GM18909 (cell line): ENCODE data around the gene JAKMIP2.

Experiments
- ATAC-seq: cut with Tn5 transposase; IDR thresholded peaks from one replicate; pipeline ENCODE4 v1.9.1; 2021; ENCODE audit warnings: mild to moderate bottlenecking; ENCODE audit not compliant: unreplicated experiment, poor library complexity

Gene JAKMIP2

DNA sequence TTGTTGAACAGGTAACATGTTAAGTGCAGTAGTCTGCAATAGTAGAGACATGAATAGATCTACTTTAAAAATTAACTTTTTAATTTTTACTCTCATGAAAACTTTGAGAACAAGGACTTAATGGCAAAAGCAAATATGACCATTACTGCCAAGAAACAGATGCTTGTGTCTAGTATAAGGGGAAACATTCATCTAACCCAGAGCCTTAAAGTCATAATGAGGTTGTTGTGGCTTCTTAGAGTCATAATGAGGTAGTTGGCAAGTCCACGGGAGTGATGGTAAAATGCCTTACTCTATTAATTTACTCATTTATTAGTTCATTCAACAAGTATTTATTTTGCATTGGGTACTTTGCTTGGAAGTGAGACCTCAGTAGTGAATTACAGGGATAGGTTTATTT lies 71.5 kb downstream of the JAKMIP2 start:
- ATAC-seq, result no peak

DNA sequence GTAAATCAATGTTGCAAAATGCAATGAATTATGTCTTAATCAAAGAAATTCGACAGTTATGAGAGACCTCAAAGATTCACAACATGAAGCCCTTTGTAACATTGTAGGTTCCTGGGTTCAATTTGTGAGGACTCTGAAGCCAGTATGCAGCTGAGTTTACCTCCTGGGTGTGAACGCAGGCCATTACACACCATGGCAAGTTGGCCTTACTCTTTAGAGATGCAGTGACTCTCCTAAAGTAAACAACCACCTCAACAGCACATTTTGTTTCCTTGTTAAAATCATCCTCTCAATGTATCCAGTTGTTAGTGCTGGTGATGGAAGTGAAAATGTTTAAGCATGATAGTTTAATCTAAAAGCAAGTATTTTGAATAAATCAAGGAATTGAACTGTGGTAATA lies 73.8 kb downstream of the JAKMIP2 start:
- no peak for ATAC-seq

DNA sequence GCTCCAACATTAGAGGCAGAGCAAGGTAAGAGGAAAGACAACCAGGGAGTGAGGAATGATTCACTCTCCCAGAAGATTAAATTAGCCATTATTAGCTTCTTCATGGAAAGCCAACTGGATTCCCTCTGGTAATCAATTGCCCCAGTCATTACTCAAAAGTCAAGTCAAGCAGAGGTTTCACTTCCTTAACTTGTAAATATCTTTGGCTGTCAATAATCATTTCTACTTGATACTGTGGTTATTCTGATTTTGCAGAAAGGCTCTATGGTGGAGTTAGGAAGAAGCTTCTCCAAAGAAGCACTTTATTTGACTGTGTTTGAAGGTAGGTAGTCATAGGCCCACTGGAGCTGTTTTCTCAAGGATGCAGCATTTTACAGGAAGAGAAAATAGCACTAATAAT lies 78.0 kb downstream of the JAKMIP2 start:
- no peak for ATAC-seq

DNA sequence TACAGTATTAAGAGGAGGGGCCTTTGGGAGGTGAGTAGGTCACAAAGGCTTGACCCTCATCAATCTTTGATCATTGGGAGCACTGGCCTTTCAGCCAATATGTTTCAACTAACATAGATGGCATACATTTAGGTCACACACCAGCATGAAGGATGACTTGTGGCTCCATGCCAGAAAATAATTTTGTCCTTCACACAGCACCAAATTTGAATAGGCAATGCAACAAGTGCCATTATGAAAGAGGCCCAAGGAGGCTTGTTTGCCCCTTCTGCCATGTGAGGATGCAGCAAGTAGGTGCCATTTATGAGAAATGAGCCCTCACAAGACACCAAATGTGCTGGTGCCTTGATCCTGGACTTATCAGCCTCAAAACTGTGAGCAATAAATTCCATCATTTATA lies 81.1 kb downstream of the JAKMIP2 start:
- ATAC-seq, result no peak

DNA sequence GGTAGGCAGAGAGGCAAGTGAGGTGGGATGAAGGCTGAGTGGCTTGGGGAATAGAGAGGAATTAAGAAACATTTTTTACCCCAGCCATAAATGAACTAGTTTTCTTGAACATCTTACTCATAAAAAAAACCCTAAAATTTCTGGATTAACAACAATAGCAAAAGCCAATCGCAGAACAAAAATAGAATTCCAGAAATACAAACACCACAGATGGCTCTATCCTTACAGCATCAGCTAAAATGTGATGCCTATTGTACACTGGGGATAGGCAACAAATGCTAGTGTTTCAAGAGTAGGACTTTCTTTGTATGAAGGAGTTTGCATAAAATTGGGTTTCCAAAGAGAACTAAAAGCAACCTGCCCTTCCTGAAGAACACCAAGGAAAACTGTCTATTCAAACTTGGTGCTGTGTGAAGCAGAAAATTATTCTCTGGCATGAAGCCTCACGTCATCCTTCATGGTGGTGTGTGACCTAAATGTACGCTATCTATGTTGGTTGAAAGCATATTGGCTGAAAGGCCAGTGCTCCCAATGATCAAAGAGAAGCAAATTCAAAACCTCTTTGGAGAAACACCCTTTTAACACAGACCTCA lies 82.9 kb downstream of the JAKMIP2 start:
- no peak for ATAC-seq

DNA sequence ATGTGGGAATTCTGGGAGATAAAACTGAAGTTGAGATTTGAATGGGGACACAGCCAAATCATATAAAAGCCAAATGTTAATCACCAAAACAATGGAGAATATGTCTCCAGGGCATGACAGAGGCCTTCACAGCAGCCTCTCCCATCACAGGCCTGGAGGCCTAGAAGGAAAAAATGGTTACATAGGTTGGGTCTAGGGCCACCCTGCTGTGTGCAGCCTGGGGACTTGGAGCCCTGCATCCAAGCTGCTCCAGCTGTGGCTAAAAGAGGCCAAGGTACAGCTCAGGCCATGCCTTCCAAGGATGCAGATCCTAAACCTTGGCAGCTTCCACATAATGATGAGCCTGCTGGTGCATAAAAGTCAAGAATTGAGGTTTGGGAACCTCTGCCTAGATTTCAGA lies 85.1 kb downstream of the JAKMIP2 start:
- ATAC-seq, result no peak

DNA sequence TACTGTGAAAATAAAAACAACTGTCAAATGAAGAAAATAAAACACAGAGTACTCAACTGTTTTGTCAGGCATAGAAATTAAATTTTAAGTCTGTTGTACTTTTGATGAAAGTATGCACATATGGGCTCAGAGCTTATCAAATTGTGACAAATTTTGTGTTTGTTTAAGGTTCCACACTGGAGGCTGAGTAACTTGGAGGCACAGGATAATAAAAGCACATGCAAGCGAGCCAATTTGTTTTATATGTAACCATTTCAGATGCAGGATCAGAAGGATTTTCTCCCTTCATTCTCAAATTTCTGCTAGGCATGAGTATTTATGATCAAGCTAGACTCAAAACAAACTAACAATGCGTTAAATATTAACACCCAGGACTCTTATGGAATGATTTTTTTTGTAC lies 87.8 kb downstream of the JAKMIP2 start:
- no peak for ATAC-seq

DNA sequence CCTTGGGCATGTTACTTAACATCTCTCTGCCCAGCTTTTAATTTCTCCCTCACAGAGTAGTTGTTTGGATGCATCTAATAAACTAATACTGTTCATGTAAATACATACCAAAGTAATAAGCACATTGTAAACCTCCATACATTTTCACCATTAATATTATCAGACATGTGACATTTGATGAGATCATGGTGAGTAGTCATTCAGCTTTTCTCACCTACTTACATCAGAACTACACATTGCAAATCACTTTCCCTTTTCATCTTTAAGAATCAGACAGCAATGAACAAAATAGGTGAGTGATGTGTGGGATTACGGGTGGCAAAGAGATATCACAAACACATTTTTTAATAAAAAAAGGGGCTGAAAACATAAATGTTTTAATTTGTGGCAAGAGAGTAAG lies 89.3 kb downstream of the JAKMIP2 start:
- ATAC-seq, result no peak

DNA sequence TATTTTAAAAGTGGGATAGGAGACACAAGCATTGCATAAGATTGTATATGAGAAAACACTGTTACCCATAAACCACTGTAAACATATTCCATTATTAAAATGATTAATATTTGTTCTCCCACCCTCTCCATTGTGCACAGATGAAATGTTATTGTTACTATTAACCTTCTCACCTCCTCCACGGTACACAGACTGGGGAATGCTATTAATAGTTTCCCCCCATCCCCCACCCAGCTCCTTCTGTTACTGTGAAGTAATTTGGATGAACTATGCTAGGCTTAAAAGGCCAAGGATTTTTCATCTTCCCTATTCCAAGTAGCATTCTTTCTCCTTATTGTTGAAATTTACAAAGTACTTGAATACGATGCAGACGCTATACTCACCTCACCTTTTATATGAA lies 91.4 kb downstream of the JAKMIP2 start:
- ATAC-seq, result no peak

DNA sequence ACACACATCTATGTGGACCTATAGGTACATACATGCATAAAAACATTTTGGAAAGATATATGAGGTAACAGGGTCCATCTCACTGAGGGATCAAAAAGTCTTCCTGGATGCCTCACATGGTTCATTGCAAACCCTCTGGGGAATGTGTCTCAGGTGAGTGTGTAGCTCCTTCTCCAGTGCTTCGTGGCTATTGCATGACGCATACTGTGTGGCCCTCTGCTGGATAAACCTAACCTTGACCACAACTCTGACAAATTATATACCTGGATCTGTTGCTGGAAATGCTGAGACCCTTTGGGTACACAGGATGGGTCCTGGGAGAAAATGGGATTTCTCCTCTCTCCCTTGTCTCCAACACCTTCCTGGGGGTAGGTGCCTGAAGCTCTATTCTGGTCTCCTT lies 91.9 kb downstream of the JAKMIP2 start:
- ATAC-seq, result no peak

DNA sequence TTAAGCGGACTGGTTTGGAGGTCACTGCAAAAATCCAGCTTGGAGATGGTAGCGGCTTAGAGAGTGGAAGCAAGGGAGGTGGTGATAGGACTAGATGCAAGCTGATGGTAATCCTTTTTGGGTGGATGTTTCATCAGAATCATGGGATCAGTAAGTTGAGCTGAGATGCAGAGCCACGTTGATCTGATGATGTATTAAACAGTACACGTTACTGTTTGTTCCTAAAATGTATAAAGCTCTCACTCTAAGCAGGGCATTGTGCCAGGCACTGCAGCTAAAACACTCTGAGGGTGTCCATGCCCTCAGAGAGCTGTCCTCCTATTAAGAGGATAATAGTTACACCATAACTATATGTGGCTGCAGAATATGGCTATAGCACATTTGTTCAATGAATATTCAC lies 93.1 kb downstream of the JAKMIP2 start:
- ATAC-seq, result no peak

DNA sequence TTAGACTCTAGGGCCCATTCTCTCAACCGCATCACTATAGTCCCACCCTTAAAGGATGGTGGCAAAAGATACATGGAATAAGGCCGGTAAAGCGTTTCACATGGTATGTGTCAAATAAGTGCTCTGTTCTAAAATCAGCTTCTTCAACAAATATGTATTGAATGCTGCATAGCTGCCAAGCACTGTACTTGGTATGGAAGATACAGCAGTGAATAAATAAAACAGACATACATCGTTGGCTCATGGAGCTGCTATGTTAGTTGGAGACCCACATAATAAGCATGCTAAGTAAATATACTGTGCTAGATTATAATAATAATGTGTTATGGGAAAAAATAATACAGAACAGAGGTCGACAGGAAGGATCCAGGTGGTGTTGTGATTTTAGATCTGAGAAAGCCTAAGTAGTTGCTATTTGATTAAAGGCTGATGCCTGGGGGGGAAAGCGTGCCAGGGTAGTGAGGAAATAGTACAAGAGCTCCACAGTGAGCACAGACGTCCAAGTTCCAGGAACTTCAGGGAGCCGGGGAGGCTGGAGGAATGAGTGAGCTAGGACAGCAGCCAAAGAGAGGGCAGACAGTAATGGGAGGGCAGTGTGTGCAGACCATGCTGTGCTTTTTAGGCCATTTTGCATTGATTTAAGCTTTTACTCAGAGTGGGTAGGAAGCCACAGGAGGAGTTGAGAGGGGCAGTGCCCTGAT lies 93.7 kb downstream of the JAKMIP2 start:
- ATAC-seq, result no peak

DNA sequence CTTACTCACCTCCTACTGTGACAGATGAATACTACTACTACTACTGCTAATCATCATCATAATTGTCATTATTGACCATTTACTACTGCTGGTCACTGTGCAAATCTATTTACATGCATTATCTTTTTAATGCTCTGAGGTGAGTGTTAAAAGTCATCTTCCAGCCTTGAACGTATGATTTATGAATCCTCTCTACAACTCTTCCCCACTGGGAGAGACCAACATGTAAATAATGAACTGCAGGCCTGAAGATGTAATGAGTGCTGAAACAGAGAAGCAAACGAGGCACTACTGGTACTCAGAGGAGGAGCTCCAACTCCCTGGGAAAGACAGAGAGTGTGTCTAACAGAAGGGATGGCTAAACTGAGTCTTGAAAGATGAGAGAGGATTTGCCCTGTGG lies 95.4 kb downstream of the JAKMIP2 start:
- no peak for ATAC-seq

DNA sequence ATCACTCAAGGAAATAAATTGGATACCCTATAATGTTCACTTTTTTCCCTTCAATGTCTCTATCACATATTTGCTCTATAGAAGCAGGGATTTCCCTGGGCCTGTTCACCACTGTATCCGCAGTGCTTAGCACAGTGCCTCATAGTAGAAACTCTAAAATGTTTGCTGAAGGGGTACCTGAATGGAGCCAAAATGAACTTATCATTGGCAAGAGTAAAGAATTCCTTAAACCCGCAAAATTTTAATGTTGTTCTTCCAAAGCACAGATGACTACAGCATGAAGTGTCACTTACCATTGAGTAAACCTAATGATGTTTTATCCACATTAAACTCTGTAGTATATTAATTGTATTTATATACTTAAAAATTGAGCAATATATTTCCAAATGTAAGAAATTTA lies 96.1 kb downstream of the JAKMIP2 start:
- ATAC-seq, result no peak

DNA sequence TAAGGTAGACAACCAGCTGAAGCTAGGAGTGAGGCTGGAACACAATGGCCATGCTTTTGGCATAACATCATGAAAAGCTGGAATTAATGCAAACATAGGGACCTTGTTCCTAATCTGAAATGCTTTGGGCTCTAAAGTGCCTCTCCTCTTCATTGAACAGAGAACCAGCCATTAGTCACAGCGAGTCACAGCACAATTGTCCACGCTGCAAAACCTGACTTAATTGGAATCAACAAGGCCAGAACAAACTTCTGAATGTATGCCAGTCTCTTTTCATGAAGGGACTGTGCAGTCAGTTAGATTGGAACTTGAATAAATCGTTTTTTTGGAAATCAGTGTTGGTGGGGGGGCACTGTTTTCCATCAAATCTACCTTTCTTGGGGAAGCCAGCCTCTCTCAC lies 96.5 kb downstream of the JAKMIP2 start:
- ATAC-seq, result no peak

DNA sequence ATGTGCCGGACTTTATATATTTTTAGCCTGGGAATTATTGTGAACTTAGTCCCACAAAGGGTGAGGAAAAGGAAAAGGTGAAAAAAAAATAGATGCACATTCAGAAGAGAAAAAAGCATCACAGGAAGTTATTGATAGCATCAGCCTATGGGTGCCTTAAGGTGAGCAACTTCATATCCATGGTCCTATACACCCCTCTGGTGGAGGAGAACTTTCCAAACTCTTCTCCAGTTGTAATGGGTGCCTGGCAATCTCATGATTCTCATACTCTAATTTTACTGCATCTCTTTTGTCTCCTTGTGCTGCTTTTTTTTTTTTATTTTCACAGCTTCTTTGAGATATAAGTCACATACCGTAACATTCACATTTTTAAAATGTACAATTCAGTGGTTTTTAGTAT lies 107.4 kb downstream of the JAKMIP2 start:
- ATAC-seq, result no peak

DNA sequence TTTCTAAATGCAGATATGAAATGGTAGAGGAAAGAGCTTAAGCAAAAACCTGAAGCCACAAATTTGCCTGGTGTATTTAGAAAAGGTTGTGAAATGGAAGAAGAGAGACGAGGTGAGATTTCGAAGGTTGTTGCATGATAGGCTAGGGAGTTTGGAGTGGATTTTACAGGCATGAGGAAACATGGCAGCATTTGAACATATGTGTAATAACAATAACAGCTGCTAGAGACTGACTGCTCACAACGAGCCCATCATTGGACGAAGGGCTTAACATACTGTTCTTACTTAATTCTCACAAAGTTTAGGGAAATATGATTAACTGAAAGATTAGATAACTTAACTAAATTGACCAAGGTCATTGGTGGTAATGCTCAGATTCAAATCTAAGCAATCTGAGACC lies 108.1 kb downstream of the JAKMIP2 start:
- ATAC-seq, result no peak

DNA sequence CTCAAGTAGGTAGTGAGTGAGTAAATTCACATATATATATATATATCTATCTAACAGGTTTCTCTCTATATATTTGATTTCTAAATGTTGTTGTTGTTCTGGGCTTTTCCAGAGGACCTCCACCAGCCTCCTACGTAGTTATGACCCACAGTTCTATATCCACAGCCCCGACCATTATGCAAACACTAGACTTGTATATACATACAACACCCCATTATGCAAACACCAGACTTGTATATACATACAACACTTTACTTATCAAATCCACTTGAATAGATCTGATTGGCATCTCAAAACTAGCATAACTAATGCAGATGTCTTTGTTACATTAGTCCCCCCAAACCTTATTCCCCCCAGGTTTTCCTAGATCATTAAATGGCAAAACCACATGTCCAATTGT lies 108.7 kb downstream of the JAKMIP2 start:
- no peak for ATAC-seq

DNA sequence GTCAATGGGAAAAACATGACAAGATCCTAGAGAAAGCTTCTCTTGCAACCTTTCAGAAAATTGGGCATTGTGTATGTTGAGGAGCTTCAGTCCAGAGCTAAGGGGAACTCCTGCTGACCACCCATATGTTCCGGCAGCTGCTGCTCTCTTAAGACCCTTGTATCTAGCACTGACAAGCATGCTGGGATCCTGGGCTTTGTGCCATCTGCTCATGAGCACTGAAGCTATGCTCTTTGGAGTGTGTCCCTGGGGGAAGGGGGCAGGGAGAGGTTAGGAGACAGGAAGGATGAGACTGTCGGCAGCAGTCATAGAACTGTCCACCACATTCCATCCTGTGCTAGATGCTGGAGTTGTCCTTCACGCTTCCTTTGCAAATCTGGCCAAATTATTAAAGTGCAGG lies 109.3 kb downstream of the JAKMIP2 start:
- no peak for ATAC-seq

DNA sequence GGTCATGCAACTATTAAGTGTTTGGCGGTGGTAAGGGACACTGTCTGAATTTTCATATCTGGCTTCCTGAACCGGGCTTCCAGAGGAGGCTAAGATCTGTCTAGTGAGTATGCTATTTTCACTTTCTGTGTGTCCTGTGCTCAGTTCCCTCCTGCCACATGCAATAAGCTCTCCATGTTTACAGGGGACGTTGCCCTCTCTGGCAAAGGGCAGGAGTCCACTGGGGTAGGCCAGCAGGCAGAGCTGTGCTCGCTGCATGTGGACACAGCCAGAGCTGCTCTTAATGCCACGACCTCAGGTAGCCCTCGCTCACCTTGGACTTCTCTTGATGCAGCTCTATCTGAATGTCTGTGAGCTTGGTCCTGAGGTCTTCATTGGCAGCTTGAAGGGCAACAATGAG lies 111.2 kb downstream of the JAKMIP2 start:
- ATAC-seq, result no peak

DNA sequence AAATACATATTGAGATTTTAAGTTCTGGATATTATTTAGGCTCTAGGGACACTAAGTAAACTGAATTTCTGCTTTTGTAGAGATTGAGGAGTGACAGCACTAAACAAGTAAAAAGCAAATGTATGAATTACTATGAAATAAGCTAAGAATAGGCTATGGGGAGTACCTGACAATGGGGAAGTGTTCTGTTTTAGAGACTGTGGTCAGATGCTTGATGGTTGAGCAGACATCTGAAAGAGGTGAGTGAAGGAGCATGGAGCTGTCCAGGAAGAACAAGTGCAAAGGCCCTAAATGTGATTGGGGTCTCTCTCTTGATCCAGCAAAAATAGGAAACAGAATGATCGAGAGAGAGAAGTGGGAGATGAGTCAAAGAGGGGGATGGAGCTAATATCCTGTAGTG lies 111.7 kb downstream of the JAKMIP2 start:
- no peak for ATAC-seq

DNA sequence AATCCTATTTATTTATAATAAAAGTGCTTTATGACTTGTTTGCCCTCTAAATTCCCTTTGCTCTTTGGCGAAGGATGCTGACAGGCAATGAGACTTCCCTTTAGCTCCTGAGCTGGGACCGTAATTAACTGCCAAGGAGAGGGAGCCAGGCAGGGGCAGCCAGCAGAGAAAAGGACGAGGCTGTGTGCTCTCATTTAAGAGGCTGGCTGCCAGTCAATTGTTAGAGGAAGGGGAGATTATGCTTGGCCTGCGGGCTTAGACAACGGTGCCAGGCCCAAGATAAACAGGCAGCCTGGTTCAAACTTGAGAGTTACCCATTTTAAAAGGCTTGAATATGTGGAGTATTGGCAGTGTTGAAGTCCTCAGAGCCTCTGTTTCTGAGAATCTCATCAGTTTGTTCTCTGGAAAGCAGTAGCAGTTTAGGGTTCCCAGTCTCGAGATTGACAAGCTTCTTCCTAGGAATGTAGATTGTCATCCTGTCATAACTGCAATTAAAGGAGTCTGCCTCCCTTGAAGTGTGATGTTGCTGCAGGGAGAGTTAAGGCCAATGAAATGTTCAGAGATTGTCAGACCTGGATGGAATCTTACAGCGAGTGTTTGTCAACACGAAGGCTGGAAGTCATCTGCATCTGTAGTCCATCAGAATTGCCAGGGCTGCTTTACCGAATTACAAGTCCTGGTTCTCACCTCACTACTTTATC lies 113.2 kb downstream of the JAKMIP2 start:
- ATAC-seq, result no peak
